Muscle layer of duodenum (tissue), 2 donors: ENCODE data around the gene ATP2A3.

Experiments used
- H3K27ac ChIP-seq: one replicate; pipeline ENCODE4 v1.7.0; 2013; ENCODE audit warnings: mild to moderate bottlenecking, low read length
- H3K27me3 ChIP-seq: one replicate; pipeline ENCODE4 v1.7.0; 2013; ENCODE audit warnings: low read depth, mild to moderate bottlenecking, control low read depth, low read length
- H3K36me3 ChIP-seq, 2 donors: one replicate each; pipeline ENCODE4 v1.7.0; 2013; ENCODE audit warnings: low read length in 2 of 2, control low read depth in 1 of 2, mild to moderate bottlenecking in 1 of 2; ENCODE audit not compliant: insufficient read depth in 2 of 2, control insufficient read depth in 1 of 2
- H3K4me1 ChIP-seq, 2 donors: one replicate each; pipeline ENCODE4 v1.7.0; 2013; ENCODE audit warnings: low read length in 2 of 2, mild to moderate bottlenecking in 2 of 2, control low read depth in 1 of 2, moderate library complexity in 1 of 2; ENCODE audit not compliant: insufficient read depth in 2 of 2, control insufficient read depth in 1 of 2
- H3K4me3 ChIP-seq, 2 donors: one replicate each; pipeline ENCODE4 v1.7.0; 2013; ENCODE audit warnings: low read length in 2 of 2, low read depth in 1 of 2, mild to moderate bottlenecking in 1 of 2
- H3K9me3 ChIP-seq, 2 donors: one replicate each; pipeline ENCODE4 v1.7.0; 2013; ENCODE audit warnings: low read length in 2 of 2, control low read depth in 1 of 2, mild to moderate bottlenecking in 1 of 2; ENCODE audit not compliant: control insufficient read depth in 1 of 2
- donor health status: healthy.

Gene ATP2A3

GRCh38 chr17:3964203-3965117, at the start of gene ATP2A3:
TSS of gene ATP2A3 (minus strand) at chr17:3964437. CDS start at chr17:3964291, 146 bp downstream.
- Histone ChIP-seq H3K36me3 (no peaks in the 10 kb centered on the region), H3K4me1 (peaks cover 0 to 53% of the 10 kb centered on the region in 2 donors), H3K9me3 (no peaks in the 10 kb centered on the region), H3K27me3 (no peaks in the 10 kb centered on the region), H3K27ac (peak within 1 kb of the TSS; percentile 72), H3K4me3 (peak within 1 kb of the TSS; percentile 57 to 75)

DNA sequence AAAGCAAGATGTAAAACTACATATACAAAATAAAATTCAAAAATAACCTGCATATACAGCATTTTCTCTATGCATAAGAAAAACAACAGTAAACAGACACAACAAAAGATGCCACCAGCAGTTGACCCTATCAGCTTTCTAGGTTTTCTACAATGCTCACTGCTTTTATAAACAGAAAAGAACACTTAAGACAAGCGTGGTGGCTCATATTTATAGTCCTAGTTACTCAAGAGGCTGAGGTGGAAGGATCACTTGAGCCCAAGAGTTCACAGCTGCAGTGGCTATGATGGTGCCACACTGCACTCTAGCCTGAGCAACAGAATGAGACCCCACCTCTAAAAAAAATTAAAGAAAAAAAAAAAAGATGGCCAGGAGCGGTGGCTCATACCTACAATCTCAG, 46.5 kb upstream of the ATP2A3 start:
- peaks cover 0 to 26% of the 10 kb centered on the region in 2 donors for H3K4me1 ChIP-seq

GRCh38 chr17:4009186-4009785, 45.0 kb upstream of the ATP2A3 start:
- Histone ChIP-seq H3K4me1 (peaks cover 0 to 31% of the 10 kb centered on the region in 2 donors), H3K27ac (no peak overlapping the region), H3K36me3 (peaks cover 64 to 68% of the 10 kb centered on the region in 2 donors)

More for the DNA sequence above, 46.5 kb upstream of the ATP2A3 start:
- Histone ChIP-seq H3K9me3 (no peaks in the 10 kb centered on the region), H3K4me3 (no peak overlapping the region), H3K27me3 (no peaks in the 10 kb centered on the region), H3K27ac (no peak overlapping the region), H3K36me3 (peaks cover 71 to 77% of the 10 kb centered on the region in 2 donors)

DNA sequence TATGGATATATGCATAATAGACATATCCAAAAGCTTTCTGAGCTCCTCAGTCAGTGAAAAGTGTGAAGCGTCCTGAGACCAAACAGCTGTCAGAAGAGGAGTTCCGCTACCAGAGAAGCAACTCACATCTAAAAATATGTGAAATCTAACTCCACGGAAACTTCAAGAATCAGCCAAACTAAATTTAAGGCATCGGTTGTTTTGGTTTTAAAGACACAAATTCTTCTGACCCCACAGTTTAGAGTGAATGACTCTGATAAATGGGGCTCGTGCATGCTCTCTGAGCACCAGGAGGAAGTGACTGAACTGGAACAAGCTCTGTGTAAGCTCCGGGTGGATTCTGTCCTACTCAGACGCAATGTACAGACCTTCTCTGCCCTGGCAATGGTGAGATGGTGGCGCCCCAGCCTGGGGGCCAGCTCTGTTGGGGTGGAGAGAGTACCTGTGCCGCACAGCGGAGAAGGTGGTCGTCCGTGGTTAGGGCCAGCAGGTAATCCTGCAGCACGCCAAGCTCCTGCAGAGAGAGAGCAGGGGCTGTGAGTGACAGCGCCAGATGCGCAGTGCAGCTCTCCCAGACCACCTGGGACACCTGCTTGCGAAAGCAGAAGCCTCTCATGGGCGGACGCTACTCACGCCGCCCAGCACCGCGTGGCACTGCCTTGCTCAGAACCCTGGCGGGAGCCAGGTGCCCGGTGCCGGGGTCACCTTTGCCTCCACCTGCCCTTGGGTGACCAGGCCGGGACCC, 44.4 kb upstream of the ATP2A3 start:
- Histone ChIP-seq H3K4me1 (peaks cover 1 to 34% of the 10 kb centered on the region in 2 donors), H3K9me3 (no peaks in the 10 kb centered on the region), H3K27ac (no peak overlapping the region), H3K4me3 (no peak overlapping the region), H3K36me3 (peaks cover 59 to 62% of the 10 kb centered on the region in 2 donors), H3K27me3 (no peaks in the 10 kb centered on the region)

More at GRCh38 chr17:4009186-4009785, 45.0 kb upstream of the ATP2A3 start:
- no peaks in the 10 kb centered on the region for H3K27me3 ChIP-seq
- H3K4me3 ChIP-seq = no peak overlapping the region
- no peaks in the 10 kb centered on the region for H3K9me3 ChIP-seq

GRCh38 chr17:4008082-4008435, 43.8 kb upstream of the ATP2A3 start:
- no peaks in the 10 kb centered on the region for H3K27me3 ChIP-seq
- H3K36me3 ChIP-seq = peaks cover 56 to 57% of the 10 kb centered on the region in 2 donors
- H3K27ac ChIP-seq = no peak overlapping the region
- H3K9me3 ChIP-seq = no peaks in the 10 kb centered on the region
- H3K4me3 ChIP-seq = no peak overlapping the region
- H3K4me1 ChIP-seq = peaks cover 5 to 34% of the 10 kb centered on the region in 2 donors

DNA sequence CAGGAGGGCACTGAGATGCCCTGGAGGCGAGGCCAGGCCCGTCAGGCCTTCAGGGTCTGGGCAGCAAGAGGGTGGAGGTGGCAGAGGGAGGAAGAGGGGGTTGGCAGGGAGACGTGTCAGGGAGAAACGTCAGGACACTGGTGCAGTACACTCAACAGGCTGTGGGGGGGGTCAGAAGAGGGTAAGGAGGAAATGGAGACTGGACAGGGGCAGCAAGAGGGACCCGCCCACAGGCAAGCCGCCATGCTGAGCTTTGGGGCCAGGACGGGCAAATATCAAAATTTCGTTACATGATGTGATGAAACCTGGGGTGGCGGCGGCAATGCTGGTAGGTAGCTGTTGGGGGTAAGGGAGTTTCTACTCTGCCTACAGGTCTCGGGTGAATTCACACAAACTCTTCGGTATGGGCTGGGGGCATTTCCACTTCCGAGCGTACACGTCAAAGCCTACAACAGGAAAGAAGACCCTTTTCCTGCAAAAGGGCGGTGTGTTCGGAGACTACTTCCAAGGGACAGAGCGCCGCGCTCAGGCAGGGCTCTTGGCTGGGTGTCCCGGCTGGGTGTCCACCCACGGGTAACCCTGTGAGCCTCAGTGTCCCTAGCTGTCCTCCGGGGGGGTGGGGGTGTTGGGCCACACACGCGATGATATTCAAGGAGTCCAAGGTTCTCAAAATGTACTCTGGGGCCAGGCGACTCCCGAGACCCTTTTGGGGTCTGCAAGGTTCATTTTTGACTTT, 43.3 kb upstream of the ATP2A3 start:
- Histone ChIP-seq H3K9me3 (no peaks in the 10 kb centered on the region), H3K27ac (no peak overlapping the region), H3K4me3 (no peak overlapping the region), H3K27me3 (no peaks in the 10 kb centered on the region), H3K36me3 (peaks cover 52 to 54% of the 10 kb centered on the region in 2 donors), H3K4me1 (peaks cover 5 to 34% of the 10 kb centered on the region in 2 donors)

GRCh38 chr17:4006745-4007211, 42.5 kb upstream of the ATP2A3 start:
- no peaks in the 10 kb centered on the region for H3K27me3 ChIP-seq
- no peaks in the 10 kb centered on the region for H3K9me3 ChIP-seq
- no peak overlapping the region for H3K4me3 ChIP-seq
- peaks cover 44 to 46% of the 10 kb centered on the region in 2 donors for H3K36me3 ChIP-seq
- no peak overlapping the region for H3K27ac ChIP-seq
- H3K4me1 ChIP-seq = peaks cover 5 to 34% of the 10 kb centered on the region in 2 donors

DNA sequence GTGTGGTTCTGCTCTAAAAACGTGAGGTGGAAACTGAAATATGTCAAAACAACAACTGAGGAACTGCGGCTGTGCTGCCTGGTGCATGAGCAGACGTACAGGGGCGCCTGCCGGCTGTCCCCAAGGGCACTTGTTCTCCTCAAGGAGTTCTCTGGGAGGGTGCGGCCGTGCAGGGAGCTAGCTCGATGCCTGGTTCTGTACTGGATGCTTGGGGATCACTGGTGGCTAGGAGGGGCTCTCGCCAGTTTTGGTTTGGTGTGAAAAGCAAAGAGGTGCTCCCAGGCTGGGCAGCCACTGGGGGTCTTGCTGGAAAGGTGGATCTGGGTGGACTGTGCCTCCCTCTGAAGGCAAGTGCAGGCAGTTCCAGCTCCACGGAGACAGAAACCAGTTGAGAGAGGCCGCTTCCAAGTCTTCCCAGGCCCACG, 41.9 kb upstream of the ATP2A3 start:
- no peaks in the 10 kb centered on the region for H3K9me3 ChIP-seq
- H3K4me3 ChIP-seq = no peak overlapping the region
- no peak overlapping the region for H3K27ac ChIP-seq
- H3K36me3 ChIP-seq = peaks cover 43 to 44% of the 10 kb centered on the region in 2 donors
- H3K4me1 ChIP-seq = peaks cover 5 to 34% of the 10 kb centered on the region in 2 donors
- H3K27me3 ChIP-seq = no peaks in the 10 kb centered on the region

DNA sequence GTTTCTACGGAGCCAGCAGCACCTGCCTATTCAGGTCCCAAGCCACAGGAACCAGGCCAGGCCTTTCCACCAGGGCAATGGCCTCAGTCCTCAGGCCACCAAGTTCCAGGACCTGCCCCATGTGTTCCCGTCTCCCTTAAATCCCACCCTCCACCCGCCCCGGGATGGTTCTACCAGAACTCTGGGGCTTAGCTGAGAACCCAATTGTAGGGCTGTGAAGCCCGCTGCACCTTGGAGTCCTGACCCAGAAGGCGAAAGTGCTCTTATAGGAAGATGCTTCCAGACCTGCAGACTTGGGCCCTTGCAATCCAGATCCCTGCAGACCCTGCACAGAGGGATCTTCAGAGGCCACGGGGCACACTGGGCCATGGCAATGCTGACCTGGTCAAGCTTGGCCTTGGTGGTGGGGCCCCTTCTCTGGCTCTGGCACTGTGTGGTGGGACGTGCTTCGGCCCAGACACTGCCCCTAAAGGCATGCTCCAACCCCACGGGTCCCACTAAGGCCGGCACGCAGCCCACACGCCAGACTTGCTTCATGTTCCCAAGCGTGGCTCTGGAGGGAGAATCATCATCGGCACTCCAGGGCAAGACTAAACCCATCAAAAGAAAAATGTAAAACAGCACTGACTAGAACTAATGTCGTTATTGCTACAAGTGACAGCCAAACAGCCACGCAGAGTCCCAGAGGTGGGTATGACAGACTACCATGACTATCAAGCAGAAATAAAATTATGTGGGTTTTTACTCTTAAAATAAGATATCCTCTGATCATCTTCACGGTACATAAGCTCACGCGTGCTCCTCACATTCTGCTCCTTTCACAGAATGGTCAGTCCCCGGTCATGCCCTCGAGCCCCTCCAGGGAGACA, 41.3 kb upstream of the ATP2A3 start:
- peaks cover 43 to 44% of the 10 kb centered on the region in 2 donors for H3K36me3 ChIP-seq
- no peak overlapping the region for H3K27ac ChIP-seq
- no peaks in the 10 kb centered on the region for H3K9me3 ChIP-seq
- H3K27me3 ChIP-seq = no peaks in the 10 kb centered on the region
- peaks cover 5 to 34% of the 10 kb centered on the region in 2 donors for H3K4me1 ChIP-seq
- no peak overlapping the region for H3K4me3 ChIP-seq
